ENCODE measurements around the gene TRMT61A. TPM values are rescaled to one million over a fixed set of nuclear protein-coding genes. Genes with fewer than 3 reads are reported as not detected.

The TRMT61A gene
- total and polyA plus RNA-seq, 2 experiments from 2014 or later = 13.3 to 15.0 TPM

DNA sequence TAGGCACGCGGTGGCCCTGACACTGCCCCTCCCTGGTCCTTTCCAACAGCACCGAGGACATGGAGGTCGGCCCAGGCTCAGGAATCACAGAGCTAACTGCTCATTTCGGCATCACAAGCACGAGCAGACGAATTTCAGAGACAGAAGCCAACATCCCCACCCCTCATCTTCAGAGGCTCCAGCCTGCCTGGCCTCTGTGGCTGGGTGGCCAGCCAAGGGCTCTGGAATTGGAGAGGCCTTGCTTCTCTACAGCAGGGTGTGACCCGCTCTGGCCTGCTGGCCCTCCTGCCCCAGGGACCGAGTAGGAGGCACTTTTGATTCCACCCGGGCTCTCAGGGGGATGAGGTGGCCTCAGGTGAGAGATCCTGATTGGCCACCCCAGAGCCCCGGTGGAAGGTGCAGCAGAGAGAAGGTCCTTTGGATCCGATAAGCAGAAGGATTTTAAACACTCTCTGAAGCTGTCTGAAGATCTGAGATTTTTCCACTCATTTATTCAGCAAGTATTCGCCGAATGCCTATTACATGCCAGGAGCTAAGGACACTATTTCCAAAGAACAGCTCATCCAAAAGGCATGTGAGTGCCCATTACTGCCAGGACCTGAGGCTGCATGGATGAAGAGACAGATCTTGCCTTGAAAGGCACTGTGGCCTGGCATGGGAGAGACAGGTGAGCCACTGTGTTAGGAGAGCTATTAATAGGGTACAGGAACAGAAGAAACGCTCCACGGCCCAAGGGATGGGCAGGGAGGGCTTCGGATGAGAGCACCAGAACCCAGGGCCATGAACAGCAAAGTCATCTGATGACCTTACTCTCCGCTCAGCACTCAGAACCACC is 23.2 kb downstream of the TRMT61A start:
- no peaks in the 10 kb centered on the region for H3K36me3 ChIP-seq (ENCODE audit: low read depth)
- no peaks in the 10 kb centered on the region for H3K27me3 ChIP-seq (replicated peaks; ENCODE audit: insufficient read depth)
- H3K4me1 ChIP-seq (ENCODE audit: insufficient read depth) = peaks cover 29% of the 10 kb centered on the region
- in situ Hi-C loops (cut with MboI) = no loop called here
- 9 to 15% methylated on average over 18 of the region's 18 CpGs for WGBS, 2 experiments (ENCODE audit: low coverage in 1 of 2, low lambda C conversion rate in 2 of 2, missing lambda C conversion rate in 2 of 2)
- no peaks in the 10 kb centered on the region for H4K20me1 ChIP-seq (ENCODE audit: insufficient read depth)
- H3K9me3 ChIP-seq (ENCODE audit: low read depth) = no peaks in the 10 kb centered on the region
- H3K4me3 ChIP-seq = peak overlapping the region; percentile 9
- peaks cover 28% of the 10 kb centered on the region for H3K79me2 ChIP-seq (ENCODE audit: insufficient read depth)
- H3K9ac ChIP-seq = peak overlapping the region; percentile 74
- peak overlapping the region; percentile 90 for H3K27ac ChIP-seq
- H3K9me2 ChIP-seq (ENCODE audit: insufficient read depth) = no peaks in the 10 kb centered on the region
- H3F3A ChIP-seq (ENCODE audit: insufficient read depth) = peaks cover 26% of the 10 kb centered on the region
- peak overlapping the region; percentile 65 for H2AFZ ChIP-seq
- DNase-seq = peak; percentile 86
- TF ChIP-seq EZH2 (IDR thresholded peaks at IDR 0.05; ENCODE audit: insufficient read depth, poor library complexity, severe bottlenecking) (no peak), EZH2phosphoT487 (IDR thresholded peaks at IDR 0.05; ENCODE audit: insufficient read depth, low read depth) (no peak)
- peak overlapping the region; percentile 50 for H3K4me2 ChIP-seq (ENCODE audit: unreplicated experiment)

DNA sequence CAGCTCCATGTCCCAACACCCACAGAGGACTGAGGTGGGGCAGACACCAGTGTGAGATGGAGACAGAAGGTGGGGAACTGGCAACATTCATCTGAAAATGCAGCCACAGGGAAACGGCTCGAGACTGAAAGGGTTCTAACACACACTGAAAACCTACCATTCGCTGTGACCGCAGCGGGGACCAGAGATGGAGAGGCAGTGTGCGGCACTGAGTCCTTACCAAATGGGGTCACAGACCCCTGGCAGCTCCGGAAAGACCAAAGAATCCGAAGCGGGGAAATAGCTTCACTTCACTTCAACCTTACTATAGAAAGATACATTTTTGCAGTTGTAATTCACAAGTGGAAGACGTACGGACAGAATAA is 23.8 kb downstream of the TRMT61A start:
- peaks cover 34% of the 10 kb centered on the region for H3K79me2 ChIP-seq (ENCODE audit: insufficient read depth)
- peak overlapping the region; percentile 90 for H3K27ac ChIP-seq
- H4K20me1 ChIP-seq (ENCODE audit: insufficient read depth) = no peaks in the 10 kb centered on the region
- H3K27me3 ChIP-seq (replicated peaks; ENCODE audit: insufficient read depth) = no peaks in the 10 kb centered on the region
- DNase-seq = no peak
- no peaks in the 10 kb centered on the region for H3K9me3 ChIP-seq (ENCODE audit: low read depth)
- in situ Hi-C loops (cut with MboI) = no loop called here
- peaks cover 34% of the 10 kb centered on the region for H3K4me1 ChIP-seq (ENCODE audit: insufficient read depth)
- no peaks in the 10 kb centered on the region for H3K36me3 ChIP-seq (ENCODE audit: low read depth)
- WGBS, 2 experiments (ENCODE audit: low coverage in 1 of 2, low lambda C conversion rate in 2 of 2, missing lambda C conversion rate in 2 of 2) = 87 to 88% methylated on average over 11 of the region's 11 CpGs
- H3K4me2 ChIP-seq (ENCODE audit: unreplicated experiment) = no peak overlapping the region
- H2AFZ ChIP-seq = 0 out of 2 replicates have a peak overlapping the region, but pooled peaks have one; percentile 65
- peak overlapping the region; percentile 74; the same call in 1 of the 2 replicates for H3K9ac ChIP-seq
- TF ChIP-seq EZH2 (IDR thresholded peaks at IDR 0.05; ENCODE audit: insufficient read depth, poor library complexity, severe bottlenecking) = no peak
- TF ChIP-seq EZH2phosphoT487 (IDR thresholded peaks at IDR 0.05; ENCODE audit: insufficient read depth, low read depth) = no peak
- H3K9me2 ChIP-seq (ENCODE audit: insufficient read depth) = no peaks in the 10 kb centered on the region
- H3K4me3 ChIP-seq = no peak overlapping the region
- peaks cover 32% of the 10 kb centered on the region for H3F3A ChIP-seq (ENCODE audit: insufficient read depth)

GRCh38 chr14:103555559-103556337 is 26.8 kb downstream of the TRMT61A start:
- no peaks in the 10 kb centered on the region for H3K9me2 ChIP-seq (ENCODE audit: insufficient read depth)
- H3K9ac ChIP-seq = no peak overlapping the region
- H2AFZ ChIP-seq = no peak overlapping the region
- DNase-seq = no peak
- H3K27ac ChIP-seq = no peak overlapping the region
- no peak overlapping the region for H3K4me2 ChIP-seq (ENCODE audit: unreplicated experiment)
- in situ Hi-C loops (cut with MboI) = no loop called here
- H3K27me3 ChIP-seq (replicated peaks; ENCODE audit: insufficient read depth) = no peaks in the 10 kb centered on the region
- H3F3A ChIP-seq (ENCODE audit: insufficient read depth) = peaks cover 58% of the 10 kb centered on the region
- H3K4me1 ChIP-seq (ENCODE audit: insufficient read depth) = peaks cover 43% of the 10 kb centered on the region
- 89 to 93% methylated on average over 15 of the region's 15 CpGs for WGBS, 2 experiments (ENCODE audit: low coverage in 1 of 2, low lambda C conversion rate in 2 of 2, missing lambda C conversion rate in 2 of 2)
- peaks cover 23% of the 10 kb centered on the region for H3K36me3 ChIP-seq (ENCODE audit: low read depth)
- H3K79me2 ChIP-seq (ENCODE audit: insufficient read depth) = peaks cover 61% of the 10 kb centered on the region
- no peaks in the 10 kb centered on the region for H4K20me1 ChIP-seq (ENCODE audit: insufficient read depth)
- no peak overlapping the region for H3K4me3 ChIP-seq
- H3K9me3 ChIP-seq (ENCODE audit: low read depth) = no peaks in the 10 kb centered on the region
- TF ChIP-seq EZH2 (IDR thresholded peaks at IDR 0.05; ENCODE audit: insufficient read depth, poor library complexity, severe bottlenecking) = no peak
- no peak for TF ChIP-seq EZH2phosphoT487 (IDR thresholded peaks at IDR 0.05; ENCODE audit: insufficient read depth, low read depth)

DNA sequence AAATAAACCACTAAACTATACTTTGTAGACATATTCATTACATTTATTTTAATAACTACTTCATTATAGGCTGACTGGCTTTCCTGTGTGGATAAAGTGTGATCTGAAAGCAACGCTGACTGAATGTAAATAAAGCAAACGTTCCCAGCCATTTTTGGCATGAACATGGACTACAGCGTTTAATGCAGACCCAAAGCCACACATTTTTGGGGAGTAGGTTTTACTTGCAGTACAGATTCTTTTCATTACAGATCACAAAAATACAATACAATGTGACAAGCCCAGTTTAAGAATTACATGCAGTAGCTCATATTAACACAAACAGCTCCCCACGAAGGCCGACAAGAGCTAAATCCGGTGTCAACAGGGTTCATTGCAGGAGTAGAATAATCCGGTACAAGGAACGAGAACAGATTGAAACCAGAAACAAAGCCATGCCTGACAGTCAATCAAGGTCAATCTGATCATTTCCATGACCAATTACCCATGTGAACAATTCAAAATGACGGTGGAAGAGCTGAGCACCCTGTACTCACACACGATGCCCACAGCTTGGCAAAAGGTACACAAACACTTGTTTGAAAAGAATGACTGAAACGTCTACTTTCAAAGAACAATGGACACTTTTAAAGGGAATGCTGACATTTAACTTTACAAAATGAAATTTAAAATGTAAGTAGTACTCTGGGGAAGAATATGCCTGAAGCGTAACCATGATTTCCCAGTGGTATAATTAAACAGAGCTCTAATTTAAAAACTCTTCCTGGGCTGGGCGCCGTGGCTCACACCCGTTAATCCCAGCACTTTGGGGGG is 28.2 kb downstream of the TRMT61A start:
- Histone ChIP-seq H3K9ac (peak overlapping the region; percentile 24; the same call in 1 of the 2 replicates), H2AFZ (no peak overlapping the region), H3K4me3 (no peak overlapping the region), H3K79me2 (ENCODE audit: insufficient read depth) (peaks cover 74% of the 10 kb centered on the region), H3K4me2 (ENCODE audit: unreplicated experiment) (no peak overlapping the region), H3K36me3 (ENCODE audit: low read depth) (peaks cover 23% of the 10 kb centered on the region), H3K9me3 (ENCODE audit: low read depth) (no peaks in the 10 kb centered on the region), H3K4me1 (ENCODE audit: insufficient read depth) (peaks cover 34% of the 10 kb centered on the region), H3F3A (ENCODE audit: insufficient read depth) (peaks cover 62% of the 10 kb centered on the region), H3K9me2 (ENCODE audit: insufficient read depth) (no peaks in the 10 kb centered on the region), H3K27ac (peak overlapping the region; percentile 87), H3K27me3 (replicated peaks; ENCODE audit: insufficient read depth) (no peaks in the 10 kb centered on the region), H4K20me1 (ENCODE audit: insufficient read depth) (no peaks in the 10 kb centered on the region)
- no peak for DNase-seq
- 61% methylated on average over 15 of the region's 15 CpGs for WGBS, 2 experiments (ENCODE audit: low coverage in 1 of 2, low lambda C conversion rate in 2 of 2, missing lambda C conversion rate in 2 of 2)
- TF ChIP-seq EZH2 (IDR thresholded peaks at IDR 0.05; ENCODE audit: insufficient read depth, poor library complexity, severe bottlenecking) = no peak
- in situ Hi-C loops (cut with MboI) = no loop called here
